SK-N-SH treated with all-trans-retinoic acid at 6 μM for 48 hours (cell line): ENCODE measurements around the gene MAPKAPK5.
"Not testable (repeated sequence)": the region's sequence is repeated elsewhere in the genome, so short reads cannot be mapped to it uniquely, and the experiment has no call there.

ENCODE experiments used
- ATAC-seq: fragments of 200-7000 bp; cut with Tn5 transposase; 3 replicates; pipeline ENCODE4 v1.9.1; 2020; ENCODE audit warnings: mild to moderate bottlenecking, moderate library complexity
- ARNTL ChIP-seq: fragments of 450-650 bp; formaldehyde crosslinking; IDR thresholded peaks from 2 replicates; pipeline ENCODE4 v1.5.0; 2020; ENCODE audit warnings: low read depth, mild to moderate bottlenecking, moderate library complexity, borderline replicate concordance
- BACH2 ChIP-seq: fragments of 250-450 bp; sonication (Bioruptor Pico); IDR thresholded peaks from 2 replicates; pipeline ENCODE4 v1.9.0; 2021; ENCODE audit warnings: mild to moderate bottlenecking, borderline replicate concordance
- CREB5 ChIP-seq: fragments of 250-450 bp; sonication (Bioruptor Pico); IDR thresholded peaks from 2 replicates; pipeline ENCODE4 v1.5.1; 2020; ENCODE audit warnings: low read depth, mild to moderate bottlenecking, moderate library complexity
- CSRNP3 ChIP-seq: fragments of 250-450 bp; sonication (Bioruptor Pico); IDR thresholded peaks from 2 replicates; pipeline ENCODE4 v1.5.1; 2021; ENCODE audit warnings: mild to moderate bottlenecking, moderate library complexity
- GLIS3 ChIP-seq: fragments of 250-450 bp; sonication (Bioruptor Pico); IDR thresholded peaks from 2 replicates; pipeline ENCODE4 v1.5.0; 2020; ENCODE audit warnings: mild to moderate bottlenecking, moderate library complexity
- PATZ1 ChIP-seq: fragments of 250-450 bp; sonication (Bioruptor Pico); IDR thresholded peaks from 2 replicates; pipeline ENCODE4 v1.8.0; 2020; ENCODE audit warnings: mild to moderate bottlenecking, moderate library complexity, borderline replicate concordance
- POU6F1 ChIP-seq: fragments of 250-450 bp; sonication (Bioruptor Pico); IDR thresholded peaks from 2 replicates; pipeline ENCODE4 v1.8.0; 2021; ENCODE audit warnings: low read depth, mild to moderate bottlenecking, moderate library complexity, borderline replicate concordance
- RARB ChIP-seq: fragments of 250-450 bp; sonication (Bioruptor Pico); IDR thresholded peaks from 2 replicates; pipeline ENCODE4 v1.8.0; 2021; ENCODE audit warnings: mild to moderate bottlenecking, moderate library complexity
- SNAI2 ChIP-seq: fragments of 250-450 bp; sonication (Bioruptor Pico); IDR thresholded peaks from 2 replicates; pipeline ENCODE4 v1.5.0; 2020; ENCODE audit warnings: mild to moderate bottlenecking, moderate library complexity
- TOX ChIP-seq: fragments of 250-450 bp; sonication (Bioruptor Pico); IDR thresholded peaks from 2 replicates; pipeline ENCODE4 v1.8.0; 2021; ENCODE audit warnings: mild to moderate bottlenecking, moderate library complexity, borderline replicate concordance
- TSHZ2 ChIP-seq: fragments of 250-450 bp; sonication (Bioruptor Pico); IDR thresholded peaks from 2 replicates; pipeline ENCODE4 v1.5.0; 2020; ENCODE audit warnings: mild to moderate bottlenecking, moderate library complexity
- ZC3H10 ChIP-seq: fragments of 250-450 bp; sonication (Bioruptor Pico); IDR thresholded peaks from 2 replicates; pipeline ENCODE4 v1.5.1; 2021; ENCODE audit warnings: mild to moderate bottlenecking, moderate library complexity
- ZFP3 ChIP-seq: fragments of 250-450 bp; sonication (Bioruptor Pico); IDR thresholded peaks from 2 replicates; pipeline ENCODE4 v1.5.0; 2020; ENCODE audit warnings: mild to moderate bottlenecking, moderate library complexity
- ZFP30 ChIP-seq: fragments of 450-650 bp; formaldehyde crosslinking; IDR thresholded peaks from 2 replicates; pipeline ENCODE4 v1.5.0; 2022; ENCODE audit warnings: mild to moderate bottlenecking, moderate library complexity
- ZNF565 ChIP-seq: fragments of 450-650 bp; formaldehyde crosslinking; conservative IDR thresholded peaks from 2 replicates; pipeline ENCODE4 v1.5.0; 2020; ENCODE audit warnings: low read depth, mild to moderate bottlenecking, moderate library complexity
- ZNF8 ChIP-seq: fragments of 450-650 bp; formaldehyde crosslinking; IDR thresholded peaks from 2 replicates; pipeline ENCODE4 v1.5.0; 2020; ENCODE audit warnings: mild to moderate bottlenecking, moderate library complexity

MAPKAPK5 gene

GRCh38 chr12:111827907-111828306 lies 14.1 kb upstream of the MAPKAPK5 start (continued):
- TF ChIP-seq CREB5 (no peak), ZFP3 (CRISPR knock-in tag) (no peak)

GRCh38 chr12:111828338-111828979 lies 13.6 kb upstream of the MAPKAPK5 start:
- TF ChIP-seq ZFP30 (CRISPR knock-in tag) (no peak), TOX (no peak), ZNF565 (CRISPR knock-in tag) (no peak), ZNF8 (CRISPR knock-in tag) (no peak), CSRNP3 (CRISPR knock-in tag) (no peak), ARNTL (no peak), CREB5 (no peak), ZC3H10 (CRISPR knock-in tag) (no peak)
- no peak for ATAC-seq

- ATAC-seq, result not testable (repeated sequence)
These were observed 12.4 kb upstream of the MAPKAPK5 start for GRCh38 chr12:111829635-111830034.

GRCh38 chr12:111834740-111835386 lies 7.2 kb upstream of the MAPKAPK5 start:
- not testable (repeated sequence) for ATAC-seq

- ATAC-seq, result not testable (repeated sequence)
These were observed 6.4 kb upstream of the MAPKAPK5 start for GRCh38 chr12:111835531-111836181.

GRCh38 chr12:111838353-111838752 lies 3.7 kb upstream of the MAPKAPK5 start:
- no peak for ATAC-seq
- TF ChIP-seq SNAI2 (CRISPR knock-in tag), result no peak
- no peak for TF ChIP-seq ZNF565 (CRISPR knock-in tag)
- no peak for TF ChIP-seq POU6F1 (CRISPR knock-in tag)
- TF ChIP-seq ZNF8 (CRISPR knock-in tag), result no peak
- no peak for TF ChIP-seq ZC3H10 (CRISPR knock-in tag)
- no peak for TF ChIP-seq CREB5
- TF ChIP-seq CSRNP3 (CRISPR knock-in tag), result no peak
- TF ChIP-seq TOX, result no peak
- no peak for TF ChIP-seq TSHZ2 (CRISPR knock-in tag)
- no peak for TF ChIP-seq ZFP30 (CRISPR knock-in tag)
- no peak for TF ChIP-seq BACH2 (CRISPR knock-in tag)
- TF ChIP-seq GLIS3 (CRISPR knock-in tag), result no peak
- no peak for TF ChIP-seq RARB (CRISPR knock-in tag)
- TF ChIP-seq PATZ1 (CRISPR knock-in tag), result no peak
